Activated naive CD8-positive, alpha-beta T cell treated with anti-CD3 and anti-CD28 coated beads for 36 hours (primary cell): ENCODE data around the gene DYSF. TPM values are rescaled to one million over a fixed set of nuclear protein-coding genes. Genes with fewer than 3 reads are reported as not detected.
A peak's percentile ranks its signal among the peaks of the same experiment; 100 is the strongest.

Source experiments
- DNase-seq: peaks from one replicate; pipeline ENCODE4 v3.0.0; 2021
- H3K27ac Mint-ChIP-seq: one replicate; pipeline ENCODE4 v1.8.0; 2022; ENCODE audit warnings: mild to moderate bottlenecking, moderate library complexity, mixed read lengths
- H3K27me3 Mint-ChIP-seq: one replicate; pipeline ENCODE4 v1.8.0; 2022; ENCODE audit warnings: mild to moderate bottlenecking, mixed read lengths
- H3K36me3 Mint-ChIP-seq: one replicate; pipeline ENCODE4 v1.8.0; 2021; ENCODE audit warnings: mild to moderate bottlenecking, mixed read lengths
- H3K4me1 Mint-ChIP-seq: one replicate; pipeline ENCODE4 v1.8.0; 2021; ENCODE audit warnings: mixed read lengths
- H3K4me3 Mint-ChIP-seq: one replicate; pipeline ENCODE4 v1.8.0; 2022; ENCODE audit warnings: mild to moderate bottlenecking, moderate library complexity, mixed read lengths
- H3K9me3 Mint-ChIP-seq: one replicate; pipeline ENCODE4 v1.8.0; 2022; ENCODE audit warnings: mixed read lengths
- total RNA-seq, 2 experiments: library from RNA; stranded (reverse); gene quantifications; one replicate each; pipeline ENCODE4 v1.2.3, GENCODE V29; 2021

Gene DYSF
- total RNA-seq, 2 experiments from 2014 or later: 4.3 to 5.5 TPM

DNA sequence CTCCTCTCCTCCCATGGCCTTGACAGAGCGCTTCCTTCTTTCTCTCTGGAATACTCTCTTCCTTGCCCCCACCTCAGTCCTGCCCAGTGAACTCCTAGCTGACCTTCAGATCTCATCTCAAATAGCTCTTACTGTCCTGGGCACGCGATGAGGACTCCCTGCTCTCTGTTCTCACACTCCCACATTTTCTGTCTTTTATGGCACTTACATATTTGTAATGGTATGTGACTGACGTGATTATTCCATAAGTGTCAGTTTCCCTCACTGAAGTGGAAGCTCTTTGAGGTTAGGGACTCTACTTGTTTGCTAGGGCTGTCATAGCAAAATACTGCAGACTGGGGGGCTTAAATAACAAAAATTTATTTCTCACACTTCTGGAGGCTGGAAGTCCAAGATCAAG lies 1.7 kb upstream of the DYSF start:
- Mint-ChIP-seq H3K36me3 (peaks cover 1% of the 10 kb centered on the region), H3K27ac (no peak overlapping the region), H3K9me3 (no peaks in the 10 kb centered on the region), H3K4me3 (no peak overlapping the region), H3K27me3 (peaks cover 39% of the 10 kb centered on the region), H3K4me1 (peaks cover 5% of the 10 kb centered on the region)
- DNase-seq: no peak

DNA sequence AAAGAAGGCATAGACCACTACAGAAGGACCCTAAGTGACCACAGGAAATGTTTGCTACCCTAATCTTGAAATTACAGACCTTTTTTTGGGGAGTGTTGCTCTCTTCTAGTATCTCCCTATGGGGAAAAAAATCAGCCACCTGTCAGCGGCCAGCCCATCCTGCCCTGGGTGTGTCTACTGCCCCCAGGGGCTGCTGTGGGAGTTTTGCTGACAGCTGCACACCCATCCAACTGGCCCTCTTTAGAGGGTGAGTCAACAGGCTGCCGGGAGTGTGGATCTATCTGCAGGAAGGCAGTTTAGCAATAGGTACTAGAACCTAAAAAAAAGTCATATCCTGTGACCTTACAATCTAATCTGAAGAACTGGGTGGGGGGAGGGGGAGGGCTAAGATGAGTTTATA lies 796 bp upstream of the DYSF start:
- H3K4me3 Mint-ChIP-seq: no peak overlapping the region
- no peak overlapping the region for H3K27ac Mint-ChIP-seq
- peaks cover 42% of the 10 kb centered on the region for H3K27me3 Mint-ChIP-seq
- peaks cover 5% of the 10 kb centered on the region for H3K4me1 Mint-ChIP-seq
- H3K9me3 Mint-ChIP-seq: no peaks in the 10 kb centered on the region
- peaks cover 1% of the 10 kb centered on the region for H3K36me3 Mint-ChIP-seq
- peak; percentile 37 for DNase-seq

DNA sequence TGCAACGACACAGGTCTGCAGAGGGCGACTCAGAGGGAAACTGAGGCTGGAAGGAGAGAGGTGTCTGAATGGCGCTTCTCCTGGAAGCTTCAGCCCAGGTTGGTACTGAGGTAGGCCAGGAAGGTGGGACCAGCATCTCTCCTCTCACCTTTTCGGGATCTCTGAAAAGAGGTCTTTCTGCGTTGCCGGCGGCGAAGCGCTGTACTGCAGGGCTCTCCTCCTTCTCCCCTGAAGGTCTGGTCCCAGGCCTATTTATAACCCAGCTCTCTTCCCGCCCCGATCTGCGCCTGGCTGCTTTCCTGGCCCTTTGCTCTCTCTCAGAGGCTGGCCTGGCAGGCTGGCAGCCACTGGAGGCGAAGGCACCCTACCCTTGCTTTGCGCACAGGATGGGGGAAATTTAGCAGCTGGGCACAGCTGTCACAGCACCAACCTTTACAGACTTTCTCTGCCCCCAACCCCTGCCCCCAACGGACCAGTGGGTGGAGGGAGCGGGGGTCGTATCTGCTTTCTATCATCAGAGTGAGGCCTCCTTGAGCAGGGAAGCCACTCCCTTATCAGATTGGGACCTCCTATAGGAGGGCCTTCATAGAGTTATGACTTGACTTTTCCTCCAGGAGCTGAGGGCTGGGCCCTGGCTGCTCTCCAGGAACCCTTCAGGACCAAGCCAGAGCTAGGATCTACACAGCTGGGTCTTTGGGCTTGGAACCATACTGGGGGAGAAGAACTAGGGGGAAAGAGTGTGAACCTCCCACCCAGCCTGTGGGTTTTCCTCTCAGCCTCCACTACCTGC lies 1.1 kb downstream of the DYSF start:
- Mint-ChIP-seq H3K9me3 (no peaks in the 10 kb centered on the region), H3K4me1 (peaks cover 5% of the 10 kb centered on the region), H3K27me3 (peaks cover 44% of the 10 kb centered on the region), H3K27ac (no peak overlapping the region), H3K36me3 (peaks cover 1% of the 10 kb centered on the region), H3K4me3 (no peak overlapping the region)
- no peak for DNase-seq

DNA sequence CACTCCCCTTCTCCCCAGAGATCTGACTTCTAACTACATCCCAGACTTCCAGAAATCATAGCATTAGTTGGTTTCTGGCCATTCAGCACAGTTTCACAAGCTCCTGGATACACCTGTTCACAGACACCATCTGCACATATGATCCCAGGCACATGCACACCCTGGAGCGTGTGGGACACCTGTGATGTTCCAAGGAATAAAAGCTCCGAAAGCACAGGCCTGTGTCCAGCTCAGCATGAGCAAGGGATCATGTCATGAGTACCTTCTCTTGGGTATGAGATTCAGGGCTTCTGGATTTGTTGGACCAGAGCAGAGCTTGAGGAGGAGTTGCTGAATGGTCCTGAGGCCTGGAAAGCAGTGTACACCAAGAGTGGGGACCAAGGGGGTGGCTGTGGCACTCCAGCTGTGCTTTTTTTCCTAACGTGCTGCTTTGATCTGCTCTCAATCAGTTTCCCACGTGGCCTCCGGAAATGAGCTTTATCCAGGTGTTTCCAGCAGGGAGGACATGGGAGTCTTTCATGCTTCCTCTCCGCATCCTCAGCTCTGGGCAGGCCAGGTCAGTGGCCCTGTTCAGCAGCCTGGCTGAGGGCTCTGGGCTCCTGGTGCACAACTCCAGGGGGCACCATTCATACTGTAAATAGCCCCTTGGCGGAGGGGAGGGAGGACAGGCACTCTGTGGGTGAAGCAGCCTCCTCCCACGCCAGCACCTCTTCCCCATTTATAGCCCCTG lies 1.8 kb downstream of the DYSF start:
- H3K4me1 Mint-ChIP-seq: peaks cover 5% of the 10 kb centered on the region
- no peak overlapping the region for H3K4me3 Mint-ChIP-seq
- peaks cover 44% of the 10 kb centered on the region for H3K27me3 Mint-ChIP-seq
- peaks cover 1% of the 10 kb centered on the region for H3K36me3 Mint-ChIP-seq
- no peak overlapping the region for H3K27ac Mint-ChIP-seq
- DNase-seq: no peak
- no peaks in the 10 kb centered on the region for H3K9me3 Mint-ChIP-seq

DNA sequence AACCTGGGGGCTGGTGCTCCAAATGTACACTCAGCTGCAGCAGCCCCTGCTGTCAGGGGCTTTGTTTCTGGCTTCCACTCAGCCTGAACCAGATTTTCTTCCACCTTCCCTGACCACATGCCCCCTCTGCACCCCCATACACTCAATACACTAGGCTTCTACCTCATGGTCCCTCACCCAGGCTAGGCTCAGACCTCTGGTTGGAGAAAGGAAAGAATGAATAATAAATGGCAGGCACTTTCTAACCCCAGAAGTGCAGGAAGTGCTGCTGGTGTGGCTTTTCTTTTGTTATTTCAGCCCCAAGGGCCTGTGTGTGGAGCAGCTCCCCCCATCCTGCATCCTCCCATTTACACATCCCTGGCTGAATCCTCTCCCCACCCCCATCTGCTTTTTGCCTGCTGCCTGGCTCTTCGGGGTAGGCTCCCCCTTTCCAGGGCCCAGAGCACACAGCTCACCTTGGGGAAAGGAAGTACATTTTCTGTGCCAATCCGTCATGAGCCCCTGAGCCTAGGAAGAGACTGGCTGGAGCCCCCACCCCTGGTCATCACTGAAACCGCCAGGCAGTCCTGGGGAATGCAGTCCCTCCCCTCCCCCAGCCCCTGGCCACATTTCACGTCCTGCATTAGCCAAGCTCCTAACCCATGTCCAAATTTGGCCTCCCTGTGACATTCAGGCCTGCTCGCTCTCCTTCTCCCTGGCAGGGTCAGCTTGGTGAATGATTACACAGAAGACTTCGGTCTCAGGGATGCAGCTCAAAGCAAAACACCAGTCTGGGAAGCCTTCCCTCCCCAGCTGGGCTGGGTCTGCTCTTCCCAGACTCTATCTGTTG lies 2.6 kb downstream of the DYSF start:
- Mint-ChIP-seq H3K27me3 (peaks cover 44% of the 10 kb centered on the region), H3K4me3 (no peak overlapping the region), H3K36me3 (peaks cover 1% of the 10 kb centered on the region), H3K4me1 (peaks cover 5% of the 10 kb centered on the region), H3K27ac (no peak overlapping the region), H3K9me3 (no peaks in the 10 kb centered on the region)
- DNase-seq: no peak

DNA sequence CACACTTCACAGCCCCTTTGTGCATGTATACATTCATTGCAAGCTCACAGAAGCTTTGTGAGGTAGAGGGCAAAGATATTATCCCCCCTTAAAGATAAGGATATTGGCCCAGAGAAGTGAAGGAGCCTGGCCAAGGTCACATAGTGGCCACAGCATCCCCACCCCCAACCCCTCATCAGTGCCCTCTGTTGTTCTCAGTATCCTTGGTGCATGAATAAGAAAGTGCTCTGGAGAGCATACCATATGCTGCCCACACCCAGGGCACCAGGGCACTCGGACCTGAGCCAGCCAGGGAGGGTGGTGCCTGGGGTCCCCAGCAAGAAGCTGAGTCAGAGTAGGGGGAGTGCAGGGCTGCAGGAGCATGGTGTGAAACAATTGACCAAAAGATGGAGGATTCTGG lies 3.3 kb downstream of the DYSF start:
- DNase-seq: no peak
- peaks cover 5% of the 10 kb centered on the region for H3K4me1 Mint-ChIP-seq
- H3K27me3 Mint-ChIP-seq: peaks cover 44% of the 10 kb centered on the region
- H3K36me3 Mint-ChIP-seq: peaks cover 1% of the 10 kb centered on the region
- no peak overlapping the region for H3K27ac Mint-ChIP-seq
- H3K9me3 Mint-ChIP-seq: no peaks in the 10 kb centered on the region
- no peak overlapping the region for H3K4me3 Mint-ChIP-seq

DNA sequence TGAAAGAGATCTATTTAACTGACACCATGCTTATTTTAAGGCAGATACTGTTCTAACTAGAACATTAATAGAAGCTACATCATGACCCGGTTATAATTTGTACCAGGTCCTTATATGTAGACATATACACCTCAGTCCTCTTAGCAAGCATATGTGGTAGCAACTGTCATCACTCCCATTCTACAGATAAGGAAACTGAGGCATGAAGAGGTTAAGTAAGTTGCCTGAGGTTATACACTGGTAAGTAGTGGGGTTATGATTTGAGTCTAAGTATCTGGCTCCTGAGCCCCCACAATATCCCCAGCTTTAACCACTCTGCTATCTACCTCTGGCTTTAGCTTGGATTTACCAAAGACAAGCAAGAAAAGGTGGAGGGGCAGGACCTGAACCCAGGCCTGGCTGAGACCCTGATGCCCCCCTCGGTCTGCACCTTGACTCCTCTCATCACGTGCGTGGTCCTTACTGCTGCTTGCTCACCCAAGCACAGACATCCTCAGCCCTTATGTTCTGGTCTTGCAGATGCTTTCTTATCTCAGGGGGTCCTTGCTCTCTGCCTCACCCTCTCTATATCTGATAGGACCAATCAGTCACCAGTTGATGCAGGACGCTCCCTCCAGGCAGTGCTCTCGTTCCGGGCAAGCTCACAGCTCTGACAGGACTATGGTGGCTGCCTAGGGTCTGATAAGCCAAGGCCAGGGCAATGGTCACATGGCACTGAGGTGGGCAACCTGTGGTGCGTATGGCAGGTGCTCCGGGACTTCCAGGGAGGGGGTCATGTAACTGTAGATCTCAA lies 4.0 kb downstream of the DYSF start:
- Mint-ChIP-seq H3K4me1 (peaks cover 5% of the 10 kb centered on the region), H3K9me3 (no peaks in the 10 kb centered on the region), H3K27me3 (peaks cover 41% of the 10 kb centered on the region), H3K27ac (no peak overlapping the region), H3K36me3 (peaks cover 1% of the 10 kb centered on the region), H3K4me3 (no peak overlapping the region)
- no peak for DNase-seq

DNA sequence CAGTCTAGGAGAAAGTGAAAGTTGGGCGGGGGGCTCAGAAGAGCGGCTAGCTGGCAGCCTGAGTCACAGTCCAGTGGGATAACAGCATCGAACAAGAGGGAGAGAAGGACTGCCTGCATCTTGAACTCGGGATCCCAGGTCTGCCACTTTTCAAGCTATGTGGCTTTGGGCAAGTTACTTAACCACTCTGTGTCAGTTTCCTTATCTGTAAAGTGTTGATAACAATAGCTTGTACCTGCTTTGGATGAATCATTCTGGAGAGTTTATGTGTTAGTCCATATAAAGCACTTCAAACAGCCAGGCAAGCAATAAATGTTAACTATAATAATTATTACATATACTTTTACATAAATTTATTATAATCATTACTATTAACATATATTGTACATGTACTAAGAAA lies 4.6 kb downstream of the DYSF start:
- H3K9me3 Mint-ChIP-seq: no peaks in the 10 kb centered on the region
- H3K27me3 Mint-ChIP-seq: peaks cover 36% of the 10 kb centered on the region
- H3K4me1 Mint-ChIP-seq: peaks cover 4% of the 10 kb centered on the region
- H3K27ac Mint-ChIP-seq: no peak overlapping the region
- H3K4me3 Mint-ChIP-seq: no peak overlapping the region
- DNase-seq: no peak
- H3K36me3 Mint-ChIP-seq: peaks cover 1% of the 10 kb centered on the region

DNA sequence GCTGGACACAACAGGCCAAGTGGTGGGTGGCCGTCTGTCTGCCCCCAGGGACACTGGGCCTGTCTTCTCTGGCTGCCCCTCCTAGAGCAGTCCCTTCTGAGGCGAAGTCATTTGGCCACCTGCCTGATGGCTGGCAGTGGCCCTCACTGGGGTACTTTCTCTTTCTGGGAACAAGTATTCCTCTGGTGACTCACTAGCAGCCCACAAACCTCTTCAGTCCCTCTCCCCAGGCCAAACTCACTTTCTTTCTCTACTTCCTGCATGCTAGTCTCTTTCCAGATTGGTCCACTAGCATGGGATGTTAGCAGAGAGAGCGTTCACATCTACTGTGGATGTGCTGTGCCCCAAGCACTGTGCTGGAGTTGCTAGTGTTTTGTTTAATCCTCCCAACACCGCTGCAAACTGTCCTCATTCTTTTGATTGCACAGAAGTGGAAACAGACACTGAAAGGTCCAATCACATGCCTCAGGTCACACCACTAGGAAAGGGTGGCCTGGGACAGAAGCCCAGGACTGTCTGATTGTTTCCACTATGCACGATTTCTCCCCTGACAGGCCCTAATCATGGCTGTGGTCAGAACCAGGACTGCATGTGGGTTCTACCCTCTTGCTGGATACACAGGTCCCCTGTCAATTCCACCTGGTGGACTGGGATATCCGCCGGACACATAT lies 5.2 kb downstream of the DYSF start:
- Mint-ChIP-seq H3K27ac (no peak overlapping the region), H3K4me1 (no peaks in the 10 kb centered on the region), H3K4me3 (no peak overlapping the region), H3K27me3 (peaks cover 30% of the 10 kb centered on the region), H3K9me3 (no peaks in the 10 kb centered on the region), H3K36me3 (peaks cover 1% of the 10 kb centered on the region)
- no peak for DNase-seq

DNA sequence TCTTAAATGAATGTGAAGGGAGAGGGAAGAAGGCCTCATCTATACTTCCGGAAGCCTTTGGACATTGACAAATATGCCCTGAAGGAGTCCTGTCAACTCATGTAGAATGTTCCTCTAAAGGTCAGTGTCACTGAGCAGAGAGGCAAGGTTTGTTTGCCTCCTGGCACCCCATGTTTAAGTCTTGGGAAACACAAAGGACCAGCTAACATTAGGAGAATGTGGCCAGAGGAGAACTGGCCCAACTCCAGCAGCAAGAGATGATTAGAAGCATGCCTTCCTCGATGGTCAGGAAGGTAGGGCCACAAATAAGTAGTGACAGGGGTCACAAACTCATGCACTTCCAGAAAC lies 5.7 kb downstream of the DYSF start:
- peaks cover 1% of the 10 kb centered on the region for H3K36me3 Mint-ChIP-seq
- peaks cover 29% of the 10 kb centered on the region for H3K27me3 Mint-ChIP-seq
- H3K4me3 Mint-ChIP-seq: no peak overlapping the region
- H3K4me1 Mint-ChIP-seq: no peaks in the 10 kb centered on the region
- no peaks in the 10 kb centered on the region for H3K9me3 Mint-ChIP-seq
- no peak overlapping the region for H3K27ac Mint-ChIP-seq
- no peak for DNase-seq

DNA sequence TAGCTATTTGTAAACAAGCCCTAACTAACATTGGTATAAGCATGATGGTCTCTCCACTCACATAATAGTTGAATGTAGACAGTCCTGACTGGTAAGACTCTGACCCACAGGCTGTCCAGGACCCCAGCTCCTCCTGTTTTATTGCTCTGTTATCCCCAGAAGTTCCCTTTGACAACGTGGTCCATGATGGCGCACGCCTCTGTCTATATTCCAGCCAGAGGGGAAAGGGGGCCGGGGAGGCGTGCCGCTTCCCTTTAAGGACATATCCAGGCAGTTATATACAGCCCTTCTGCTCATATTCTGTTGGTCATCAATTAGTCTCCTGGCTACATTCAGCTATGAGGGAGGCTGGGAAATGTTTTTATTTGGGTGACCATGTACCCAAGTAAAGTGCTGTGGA lies 6.7 kb downstream of the DYSF start:
- Mint-ChIP-seq H3K27ac (no peak overlapping the region), H3K4me1 (no peaks in the 10 kb centered on the region), H3K36me3 (peaks cover 1% of the 10 kb centered on the region), H3K27me3 (peaks cover 19% of the 10 kb centered on the region), H3K9me3 (no peaks in the 10 kb centered on the region), H3K4me3 (no peak overlapping the region)
- DNase-seq: no peak

DNA sequence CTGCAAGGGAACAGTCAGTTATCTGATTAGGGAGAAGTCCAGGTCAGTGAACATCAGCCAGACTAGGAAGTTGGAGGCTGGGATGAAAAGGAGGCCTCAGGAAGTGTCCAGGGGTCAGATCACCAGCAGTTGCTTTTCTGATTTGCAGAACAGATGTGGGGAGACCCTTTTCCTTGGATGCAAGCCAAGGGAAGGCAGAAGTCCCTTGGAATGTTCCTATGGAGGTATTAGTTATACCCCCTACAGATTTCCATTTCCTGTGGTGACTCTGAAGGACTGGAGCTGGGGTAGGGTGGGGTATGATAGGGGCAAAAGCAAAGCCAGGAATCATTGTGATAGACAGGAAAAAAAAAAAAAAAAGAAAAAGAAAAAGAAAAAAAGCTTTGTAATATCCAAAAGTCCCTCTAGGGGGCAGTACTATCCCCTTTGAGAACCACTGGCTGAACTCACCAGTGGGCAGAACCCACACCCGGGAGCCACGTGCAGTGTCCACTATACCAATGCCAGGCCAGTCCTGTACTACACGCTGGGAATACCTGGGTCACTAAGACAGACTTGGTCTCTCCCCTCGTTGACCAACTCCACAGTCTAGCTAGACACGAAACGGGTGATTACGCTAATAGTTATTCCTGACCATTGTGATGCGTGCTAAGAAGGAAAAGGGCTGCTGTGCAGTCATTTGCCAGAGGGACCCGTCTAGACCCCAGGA lies 7.4 kb downstream of the DYSF start:
- Mint-ChIP-seq H3K4me3 (no peak overlapping the region), H3K9me3 (no peaks in the 10 kb centered on the region), H3K4me1 (no peaks in the 10 kb centered on the region), H3K27ac (no peak overlapping the region), H3K36me3 (peaks cover 1% of the 10 kb centered on the region), H3K27me3 (peaks cover 12% of the 10 kb centered on the region)
- no peak for DNase-seq

DNA sequence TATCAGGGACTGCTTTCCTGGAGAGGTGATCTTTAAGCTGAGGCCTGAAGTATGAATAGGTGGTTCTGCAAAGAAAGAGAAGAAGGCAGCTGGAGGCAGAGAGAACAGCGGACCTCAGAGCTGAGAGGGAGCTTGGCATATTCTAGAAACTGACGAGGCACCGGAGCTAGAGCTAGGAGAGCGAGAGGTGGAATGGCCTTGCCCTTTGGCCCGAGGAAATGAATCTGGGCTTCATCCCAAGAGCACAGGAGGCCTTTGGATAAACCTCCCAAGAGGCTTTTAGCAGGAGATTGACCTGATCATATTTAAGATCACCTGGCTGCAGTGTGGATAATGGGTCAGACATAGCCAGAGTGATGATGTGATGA lies 7.9 kb downstream of the DYSF start:
- H3K4me1 Mint-ChIP-seq: no peaks in the 10 kb centered on the region
- no peak overlapping the region for H3K27ac Mint-ChIP-seq
- H3K27me3 Mint-ChIP-seq: peaks cover 6% of the 10 kb centered on the region
- no peaks in the 10 kb centered on the region for H3K9me3 Mint-ChIP-seq
- no peak for DNase-seq
- H3K4me3 Mint-ChIP-seq: no peak overlapping the region
- H3K36me3 Mint-ChIP-seq: peaks cover under 1% of the 10 kb centered on the region
